Gastroesophageal sphincter (tissue), 3 donors: ENCODE measurements around the gene TXNRD3.

Experiments
- CTCF ChIP-seq, 4 experiments: fragments of 200-600 bp in 2 of 4; fragments of 450-650 bp in 2 of 4; sonication (generic) in 1 of 4; IDR thresholded peaks; one replicate each; pipeline ENCODE4 v1.5.1; 2017 to 2019; ENCODE audit warnings: antibody characterized with exemption in 4 of 4, mild to moderate bottlenecking in 2 of 4, moderate library complexity in 2 of 4
- EP300 ChIP-seq: sonication (generic); formaldehyde crosslinking; IDR thresholded peaks from one replicate; pipeline ENCODE4 v1.6.1; 2017; ENCODE audit warnings: antibody characterized with exemption, mild to moderate bottlenecking
- POLR2A ChIP-seq, 2 donors: fragments of 450-650 bp; IDR thresholded peaks; one replicate each; pipeline ENCODE4 v1.6.1; 2017; ENCODE audit warnings: antibody characterized with exemption in 2 of 2, mild to moderate bottlenecking in 2 of 2, moderate library complexity in 1 of 2
- POLR2AphosphoS5 ChIP-seq: sonication (generic); formaldehyde crosslinking; IDR thresholded peaks from one replicate; pipeline ENCODE4 v1.6.1; 2017; ENCODE audit warnings: antibody characterized with exemption

- TF ChIP-seq POLR2AphosphoS5 = peak; percentile 37
- TF ChIP-seq CTCF (IDR thresholded peaks at IDR 0.05) = peak in 1 of 4 experiments; percentile 21
- TF ChIP-seq POLR2A (IDR thresholded peaks at IDR 0.05) = no peak
- no peak for TF ChIP-seq EP300
Observed at GRCh38 chr3:126703512-126704493, 48.9 kb upstream of the TXNRD3 start, which contains the start of gene CHCHD6.
